ENCODE results near the gene LRMDA.

Gene LRMDA

DNA sequence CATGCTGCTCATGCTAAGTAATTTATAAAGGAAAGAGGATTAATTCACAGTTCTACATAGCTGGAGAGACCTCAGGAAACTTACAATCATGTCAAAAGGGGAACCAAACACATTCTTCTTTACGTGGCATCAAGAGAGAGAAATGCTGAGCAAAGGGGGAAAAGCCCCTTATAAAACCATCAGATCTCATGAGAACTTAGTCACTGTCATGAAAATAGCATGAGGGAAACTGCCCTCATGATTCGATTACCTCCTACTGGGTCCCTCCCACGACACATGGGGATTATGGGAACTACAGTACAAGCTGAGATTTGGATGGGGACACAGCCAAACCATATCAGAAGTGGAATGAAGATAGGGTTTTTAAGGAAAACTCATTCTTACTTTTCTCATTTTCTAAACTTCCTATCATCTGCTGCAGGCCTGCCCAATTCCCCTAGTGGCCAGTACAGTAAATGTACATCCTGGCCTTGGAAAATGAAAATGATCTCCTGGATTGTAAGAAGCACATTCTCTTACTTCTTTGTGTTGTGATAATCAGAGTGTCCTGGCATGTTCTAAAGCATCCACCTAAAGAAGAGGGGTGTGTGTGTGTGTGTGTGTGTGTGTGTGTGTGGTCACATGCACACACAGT, 421.5 kb downstream of the LRMDA start:
- no peak for DNase-seq (ENCODE audit: low read depth)
- H3K4me3 ChIP-seq (ENCODE audit: low read depth, low read length) = no peak overlapping the region

DNA sequence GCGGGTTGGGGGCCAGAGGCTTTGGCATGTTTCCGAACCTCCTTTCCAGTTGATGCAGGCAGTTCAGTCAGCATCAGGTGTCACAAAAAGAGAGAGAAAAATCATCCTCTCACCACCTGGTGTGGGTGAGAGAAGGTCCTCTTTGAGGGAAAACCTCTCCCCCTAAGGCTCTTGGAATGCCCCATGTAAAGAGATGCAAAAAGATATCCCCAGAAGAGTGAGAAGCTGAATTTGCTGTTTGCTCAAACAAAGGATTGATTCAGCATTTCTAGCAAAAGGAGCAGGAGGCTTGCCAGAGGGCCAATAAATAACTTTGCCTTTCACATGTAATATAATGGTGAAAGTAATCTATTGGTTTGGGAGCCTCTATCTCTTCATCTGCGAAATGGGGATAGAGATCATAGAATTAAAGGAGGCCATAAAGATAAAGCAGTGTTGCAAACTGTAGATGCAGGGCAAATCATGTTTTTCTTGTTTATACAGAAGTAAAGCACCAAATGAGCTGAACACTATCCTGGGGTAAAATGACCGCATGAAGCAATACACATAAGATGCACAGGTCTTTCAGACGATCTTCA, 425.9 kb downstream of the LRMDA start:
- H3K4me3 ChIP-seq (ENCODE audit: low read depth, low read length) = no peak overlapping the region
- DNase-seq (ENCODE audit: low read depth) = no peak

DNA sequence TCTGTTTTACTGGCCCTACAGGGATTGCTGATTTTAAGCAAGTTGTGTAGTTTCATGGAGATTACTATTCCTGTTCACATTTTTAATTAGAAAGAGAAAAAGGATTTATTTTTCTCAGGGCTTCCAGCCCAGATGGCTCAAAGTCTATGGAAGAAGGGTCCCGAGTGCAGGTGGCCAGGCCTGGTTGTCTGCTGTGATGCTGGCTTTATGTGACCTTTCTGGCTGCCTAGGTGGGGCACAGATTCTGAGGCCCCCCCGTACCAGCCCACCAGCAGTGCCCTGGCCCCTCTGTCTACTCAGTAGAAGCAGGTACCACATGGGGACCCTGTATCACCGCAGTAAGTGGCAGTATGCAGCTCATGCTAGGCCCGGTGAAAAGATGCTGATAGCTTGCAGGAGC, 426.5 kb downstream of the LRMDA start:
- DNase-seq (ENCODE audit: low read depth) = no peak

DNA sequence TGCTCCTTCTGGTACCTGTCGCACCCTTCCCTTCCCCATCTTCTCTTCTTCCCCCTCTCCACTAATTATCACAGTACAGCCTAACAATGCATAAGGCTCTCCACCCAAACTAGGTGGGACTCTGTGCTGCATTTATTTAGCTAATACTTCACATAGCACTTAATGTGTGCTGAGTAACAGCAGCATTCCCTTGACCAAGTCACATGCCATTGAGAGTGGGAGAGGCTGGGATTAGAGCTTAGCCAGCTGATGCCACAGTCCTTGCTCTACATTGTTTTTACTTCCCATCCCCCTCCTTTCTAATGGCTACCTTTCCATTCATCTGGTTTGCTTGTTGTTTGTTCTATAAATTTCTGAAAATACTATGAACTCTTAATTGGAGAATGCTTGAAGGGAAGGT, 426.9 kb downstream of the LRMDA start:
- no peak overlapping the region for H3K4me3 ChIP-seq (ENCODE audit: low read depth, low read length)
- no peak for DNase-seq (ENCODE audit: low read depth)

More for the DNA sequence above, 426.5 kb downstream of the LRMDA start:
- H3K4me3 ChIP-seq (ENCODE audit: low read depth, low read length) = no peak overlapping the region

DNA sequence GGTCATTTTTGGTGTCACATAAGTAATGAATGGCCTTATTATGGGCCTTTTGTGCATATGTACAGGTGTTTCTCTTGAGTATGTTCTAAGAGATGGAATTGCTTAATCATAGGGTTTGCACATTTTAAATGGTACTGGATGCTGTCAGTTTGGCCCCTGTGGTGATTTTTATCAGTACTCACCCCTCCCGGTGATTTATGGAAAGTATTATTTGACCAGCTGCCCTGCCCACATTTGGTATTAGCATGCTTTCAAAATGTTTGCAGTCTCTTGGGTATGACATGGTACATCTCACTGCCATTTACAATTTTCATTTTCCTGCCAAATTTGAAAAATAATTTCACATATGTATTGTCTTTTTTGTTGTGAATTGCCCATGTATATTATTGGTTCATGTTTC, 427.7 kb downstream of the LRMDA start:
- H3K4me3 ChIP-seq (ENCODE audit: low read depth, low read length) = no peak overlapping the region
- no peak for DNase-seq (ENCODE audit: low read depth)

DNA sequence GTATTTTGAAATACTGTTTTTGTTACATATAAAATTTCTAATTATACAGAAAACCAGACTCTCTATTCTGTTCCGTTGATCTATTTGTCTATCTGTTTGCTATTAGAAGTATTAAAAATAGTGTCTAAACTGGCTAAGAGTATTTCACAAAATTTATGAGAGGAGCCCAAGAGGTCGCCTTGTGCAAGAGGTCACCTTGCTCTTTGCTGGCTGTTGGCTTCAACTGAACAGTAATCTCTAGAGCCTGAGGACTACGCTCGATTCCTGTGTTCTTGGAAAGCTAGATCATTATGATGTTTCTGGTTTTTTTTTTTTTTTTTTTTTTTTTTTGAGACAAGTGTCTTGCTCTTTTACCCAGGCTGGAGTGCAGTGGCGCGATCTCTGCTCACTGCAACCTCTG, 428.6 kb downstream of the LRMDA start:
- H3K4me3 ChIP-seq (ENCODE audit: low read depth, low read length) = no peak overlapping the region
- no peak for DNase-seq (ENCODE audit: low read depth)

DNA sequence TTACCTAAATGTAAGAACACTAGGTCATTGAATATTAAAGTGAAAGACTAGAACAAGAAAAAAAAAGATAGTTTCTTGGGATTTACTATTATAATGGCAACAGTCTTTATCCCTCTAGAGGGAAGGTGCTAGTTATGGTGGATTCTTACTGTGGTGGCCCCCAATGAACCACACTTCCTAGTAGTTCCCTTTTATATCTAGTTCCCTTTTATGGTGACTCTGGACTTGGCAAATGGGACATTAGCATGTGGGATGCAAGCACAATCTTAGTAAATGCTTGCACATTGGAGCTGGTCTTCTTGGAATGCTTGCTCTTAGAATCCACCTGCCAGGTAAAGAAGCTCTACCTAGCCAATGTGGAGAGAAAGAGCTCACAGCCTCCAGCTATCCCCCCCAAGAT, 430.2 kb downstream of the LRMDA start:
- no peak for DNase-seq (ENCODE audit: low read depth)
- no peak overlapping the region for H3K4me3 ChIP-seq (ENCODE audit: low read depth, low read length)

DNA sequence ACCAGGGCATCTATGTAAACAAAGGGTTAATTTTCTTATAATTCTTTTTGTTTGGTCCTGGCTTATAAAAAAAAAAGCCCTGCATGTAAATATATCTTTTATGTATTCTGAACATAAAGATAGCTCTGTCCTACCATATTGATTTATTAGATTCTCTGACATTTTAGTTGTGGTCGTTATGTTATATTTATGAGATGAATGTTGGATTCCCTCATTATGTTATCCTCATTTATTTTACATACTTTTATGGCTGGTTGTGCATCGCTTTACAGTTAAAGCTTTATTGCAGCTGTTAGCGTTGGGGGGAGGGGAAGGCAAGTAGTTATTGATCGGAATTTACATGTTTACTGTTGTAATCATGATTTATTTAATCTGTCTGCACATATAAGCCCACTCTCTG, 431.5 kb downstream of the LRMDA start:
- no peak for DNase-seq (ENCODE audit: low read depth)
- H3K4me3 ChIP-seq (ENCODE audit: low read depth, low read length) = no peak overlapping the region

DNA sequence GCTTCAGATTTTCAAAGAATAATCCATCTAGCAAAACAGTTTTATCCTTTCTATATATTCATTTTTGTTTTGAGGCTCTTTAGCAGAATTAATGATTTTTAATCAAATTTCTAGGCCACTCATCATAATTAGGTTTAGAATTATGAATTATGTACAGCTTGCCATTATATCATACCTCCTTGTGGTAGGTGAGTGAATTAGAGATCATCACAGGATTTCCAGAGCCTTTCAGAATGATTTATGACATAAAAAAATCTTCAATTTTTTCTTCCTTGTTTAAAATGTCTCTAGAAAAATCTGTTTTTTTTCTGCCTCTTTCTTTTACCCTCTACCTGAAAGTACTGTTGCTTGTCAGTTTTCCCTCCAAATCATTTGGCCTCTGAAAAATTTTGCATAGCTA, 433.3 kb downstream of the LRMDA start:
- H3K4me3 ChIP-seq (ENCODE audit: low read depth, low read length) = no peak overlapping the region
- DNase-seq (ENCODE audit: low read depth) = no peak

DNA sequence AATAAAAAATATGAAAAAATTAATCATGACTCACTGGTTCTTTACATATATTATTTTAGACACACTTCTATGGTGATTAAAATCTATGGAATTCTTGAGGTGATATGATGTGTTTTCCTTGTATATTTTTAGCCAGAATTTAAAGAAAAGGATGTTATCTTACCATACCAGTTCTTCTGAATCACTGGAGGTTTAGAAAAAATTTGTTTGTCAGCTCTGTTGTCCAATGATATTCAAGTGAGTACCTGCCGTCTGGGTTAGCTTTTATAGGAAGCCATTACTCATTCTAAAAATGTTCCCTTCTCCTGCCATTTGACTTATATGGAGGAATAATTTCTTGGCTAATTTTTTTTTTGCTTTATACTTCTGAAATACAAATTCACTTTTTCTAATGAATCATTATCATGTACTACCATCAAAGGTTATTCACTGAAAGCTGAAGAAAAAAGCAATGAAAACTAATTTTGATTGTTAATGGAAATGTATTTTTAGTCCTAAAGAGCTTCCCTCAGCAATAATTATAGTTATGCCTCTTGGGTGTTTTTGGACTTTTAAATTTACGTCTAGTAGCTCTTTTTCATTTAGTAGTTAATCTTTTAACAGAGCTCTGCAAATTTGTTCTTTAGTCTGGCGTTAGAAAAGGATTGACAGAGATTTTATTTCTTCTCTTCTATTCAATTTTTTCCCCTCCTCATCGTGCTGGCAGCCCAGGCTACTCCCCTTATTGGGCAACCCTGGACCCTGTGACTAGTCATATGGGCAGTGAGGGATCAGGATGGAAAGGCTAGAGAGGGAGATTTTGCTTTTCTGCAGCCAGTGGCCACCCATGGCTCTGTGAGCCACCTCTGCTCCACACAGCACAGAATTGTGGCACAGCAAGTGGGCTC, 434.2 kb downstream of the LRMDA start:
- H3K4me3 ChIP-seq (ENCODE audit: low read depth, low read length) = no peak overlapping the region
- no peak for DNase-seq (ENCODE audit: low read depth)

DNA sequence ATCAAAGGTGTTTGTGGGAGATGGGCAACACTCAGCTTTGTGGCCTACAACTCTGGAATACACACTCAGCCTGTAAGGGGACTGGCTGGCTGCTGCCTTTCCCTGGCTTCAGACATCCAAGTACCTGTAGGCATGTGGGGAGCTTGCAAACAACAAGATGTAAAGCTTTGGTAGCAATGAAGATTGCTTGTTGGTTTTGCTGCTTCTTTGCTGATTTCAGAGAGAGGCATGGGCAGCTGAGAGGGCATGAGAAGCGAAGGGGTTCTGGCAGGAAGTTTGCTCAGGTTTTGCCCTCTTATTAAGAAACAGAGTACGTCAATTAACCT, 434.8 kb downstream of the LRMDA start:
- DNase-seq (ENCODE audit: low read depth) = no peak
- H3K4me3 ChIP-seq (ENCODE audit: low read depth, low read length) = no peak overlapping the region

DNA sequence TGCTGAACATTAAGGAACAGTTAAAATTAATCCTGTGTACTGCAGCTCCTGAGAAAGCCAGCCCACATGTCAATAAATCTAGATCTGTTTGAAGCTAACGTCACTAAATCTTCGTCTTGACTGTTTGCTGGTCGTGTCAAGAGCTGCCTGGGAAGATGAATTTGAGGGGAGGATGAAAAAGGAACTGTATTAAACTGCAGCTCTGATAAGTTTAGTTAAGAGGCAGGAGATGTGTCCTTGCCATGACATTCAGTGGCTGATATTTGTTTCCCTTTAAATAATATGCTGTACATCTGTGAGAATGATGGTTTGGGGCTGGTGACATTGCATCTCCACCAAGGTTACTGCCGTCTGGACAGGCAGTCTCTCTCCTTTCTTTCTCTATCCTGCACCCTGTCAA, 435.3 kb downstream of the LRMDA start:
- H3K4me3 ChIP-seq (ENCODE audit: low read depth, low read length) = no peak overlapping the region
- DNase-seq (ENCODE audit: low read depth) = no peak

DNA sequence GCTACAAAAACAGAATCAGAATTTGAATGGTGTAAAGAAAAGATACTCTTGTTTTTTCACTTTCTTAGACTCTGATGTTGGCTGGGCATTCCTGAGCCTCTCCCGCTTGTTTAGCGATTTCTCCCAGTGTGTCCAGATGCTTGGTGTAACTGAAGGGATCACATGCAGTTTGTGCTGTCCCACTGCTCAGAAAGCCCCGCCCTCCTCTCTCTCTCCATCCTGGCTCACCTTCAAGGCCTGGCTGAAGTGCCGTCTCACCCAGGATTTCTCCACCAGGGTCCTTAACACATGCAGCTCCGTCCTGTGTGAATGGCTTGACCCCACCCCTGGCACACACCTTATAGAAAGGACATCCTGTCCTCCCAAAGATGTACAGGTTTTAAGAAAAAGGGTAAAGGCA, 437.1 kb downstream of the LRMDA start:
- no peak for DNase-seq (ENCODE audit: low read depth)
- H3K4me3 ChIP-seq (ENCODE audit: low read depth, low read length) = no peak overlapping the region

DNA sequence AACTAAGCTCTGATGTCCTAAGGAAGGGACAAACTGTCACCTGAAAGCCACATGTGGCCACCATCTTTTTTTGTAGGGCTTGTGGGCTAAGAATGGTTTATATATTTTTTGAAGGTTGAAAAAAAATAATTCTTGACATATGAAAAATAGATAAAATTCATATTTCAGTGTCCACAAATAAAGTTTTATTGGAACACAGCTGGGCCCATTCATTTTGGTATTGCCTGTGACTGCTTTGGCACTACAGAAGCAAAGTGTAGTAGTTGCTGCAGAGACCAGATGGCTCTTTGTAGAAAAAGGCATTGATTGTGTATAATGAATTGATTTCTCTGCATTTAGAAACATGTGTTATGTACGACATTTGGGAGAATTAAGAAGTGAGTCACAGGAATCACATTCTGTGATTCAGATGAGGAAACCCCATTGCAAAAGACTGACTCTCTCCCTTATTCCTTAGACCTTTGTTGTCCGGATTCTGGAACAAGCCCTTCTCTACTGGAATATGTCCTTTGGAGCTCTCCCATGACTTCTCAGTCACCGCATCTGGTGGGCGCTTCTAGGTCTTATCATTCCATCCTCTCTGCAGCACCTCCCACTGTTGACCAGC, 438.7 kb downstream of the LRMDA start:
- no peak for DNase-seq (ENCODE audit: low read depth)
- H3K4me3 ChIP-seq (ENCODE audit: low read depth, low read length) = no peak overlapping the region

DNA sequence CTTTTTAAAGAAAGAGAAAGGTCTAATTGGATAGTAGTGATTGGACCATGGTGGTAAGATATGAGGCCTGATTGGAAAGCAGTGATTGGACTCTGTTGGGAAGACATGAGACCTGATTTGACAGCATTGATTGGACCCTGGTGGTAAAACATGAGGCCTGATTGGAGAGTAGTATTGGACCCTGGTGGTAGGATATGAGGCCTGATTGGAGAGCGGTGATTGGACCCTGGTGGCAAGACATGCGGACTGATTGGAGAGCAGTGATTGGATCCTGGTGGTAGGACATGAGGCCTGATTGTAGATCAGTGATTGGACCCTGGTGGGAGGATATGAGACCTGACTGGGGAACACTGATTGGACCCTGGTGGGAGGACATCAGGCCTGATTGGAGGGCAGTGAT, 444.3 kb downstream of the LRMDA start:
- no peak for DNase-seq (ENCODE audit: low read depth)
- no peak overlapping the region for H3K4me3 ChIP-seq (ENCODE audit: low read depth, low read length)

DNA sequence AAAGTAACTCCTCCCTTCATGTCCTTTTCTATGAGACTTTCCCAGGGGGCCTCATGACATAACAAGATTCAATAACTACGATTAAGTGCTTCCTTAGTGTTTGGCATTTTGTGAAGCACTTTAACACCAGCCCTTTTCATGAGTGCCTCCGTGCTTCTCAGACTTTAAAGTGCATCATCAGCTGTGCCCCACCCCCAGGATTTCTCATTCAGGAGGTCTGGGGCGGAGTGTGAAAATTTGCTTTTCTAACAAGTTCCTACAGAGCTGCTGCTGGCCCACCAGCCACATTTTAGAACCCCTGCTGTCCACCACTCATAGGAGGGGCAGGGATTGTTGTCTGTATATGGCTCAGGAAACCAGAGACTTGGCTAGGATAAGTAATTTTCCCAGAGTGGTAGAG, 445.3 kb downstream of the LRMDA start:
- no peak overlapping the region for H3K4me3 ChIP-seq (ENCODE audit: low read depth, low read length)
- no peak for DNase-seq (ENCODE audit: low read depth)

DNA sequence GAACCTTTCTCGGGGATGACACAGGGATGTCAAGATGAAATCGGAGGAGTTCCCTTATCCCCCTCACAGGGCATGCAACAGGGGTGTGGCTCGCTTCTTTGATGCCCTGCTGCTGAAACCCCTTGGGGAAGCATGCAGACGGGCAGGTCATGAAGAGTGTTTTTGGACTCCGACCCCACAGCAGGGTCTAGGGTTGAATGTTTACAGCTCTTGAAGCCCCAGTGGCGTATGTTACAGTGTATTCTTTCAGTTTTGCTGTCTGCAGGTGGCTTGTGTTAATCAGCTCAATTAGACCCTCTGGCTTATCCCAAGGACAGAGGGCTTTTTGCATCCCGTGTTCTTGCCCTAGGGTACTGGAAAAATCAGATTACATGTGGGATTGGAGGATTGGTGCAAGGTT, 446.5 kb downstream of the LRMDA start:
- no peak overlapping the region for H3K4me3 ChIP-seq (ENCODE audit: low read depth, low read length)
- DNase-seq (ENCODE audit: low read depth) = no peak

DNA sequence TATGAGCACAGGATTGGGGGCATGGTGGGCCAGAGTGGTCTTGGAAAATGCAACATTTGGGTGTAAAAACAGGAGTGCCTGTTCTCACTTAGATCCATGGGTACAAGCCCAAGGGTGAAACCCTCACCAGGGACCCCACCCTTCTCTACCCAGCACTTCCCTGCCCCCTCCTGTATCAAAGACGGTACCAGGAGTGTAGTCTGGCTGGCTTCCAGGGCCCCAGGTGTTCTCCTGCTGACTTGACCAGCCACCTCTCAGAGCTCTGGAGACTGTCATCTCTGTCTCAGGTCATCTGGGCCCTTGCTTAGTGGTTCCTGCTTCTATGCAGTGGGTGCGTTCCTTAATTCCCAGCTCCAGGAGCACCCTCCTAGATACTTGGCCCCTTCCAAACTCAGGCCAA, 447.2 kb downstream of the LRMDA start:
- DNase-seq (ENCODE audit: low read depth) = no peak
- H3K4me3 ChIP-seq (ENCODE audit: low read depth, low read length) = no peak overlapping the region

DNA sequence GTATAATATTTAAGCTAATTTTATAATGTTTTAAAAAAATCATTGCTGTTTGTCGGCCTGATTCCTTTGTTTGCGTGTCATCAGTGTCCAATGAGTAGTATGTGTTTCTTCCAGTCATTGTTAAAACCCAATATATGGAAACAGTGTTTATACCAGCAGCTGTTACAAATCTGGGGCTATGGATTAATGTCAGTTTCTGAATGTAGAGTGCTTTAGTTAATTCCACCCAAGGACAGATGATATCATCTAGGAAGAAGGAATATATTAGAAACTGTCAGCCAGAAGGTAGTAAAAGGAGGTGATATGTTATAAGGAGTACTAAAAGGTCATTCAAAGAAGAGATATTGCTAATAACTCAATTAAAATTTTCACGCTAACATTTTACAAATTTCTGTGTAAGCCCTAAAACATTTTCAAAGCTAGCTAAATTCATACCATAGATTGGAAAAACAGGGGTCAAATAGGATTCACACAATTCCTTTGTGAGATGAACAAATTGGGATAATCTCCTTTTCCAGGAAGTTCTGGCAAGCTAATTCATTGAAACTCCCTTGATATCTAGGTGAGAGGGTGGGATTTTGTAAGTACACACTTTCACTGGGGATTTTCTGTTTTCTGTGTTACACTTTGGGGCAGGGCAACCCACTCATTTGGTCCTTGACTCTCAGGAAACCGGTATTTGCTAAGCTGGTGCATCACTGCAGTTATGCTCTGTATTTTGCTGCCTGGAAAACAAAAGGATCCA, 448.8 kb downstream of the LRMDA start:
- H3K4me3 ChIP-seq (ENCODE audit: low read depth, low read length) = no peak overlapping the region
- no peak for DNase-seq (ENCODE audit: low read depth)

Data from skeletal muscle cell (primary cell).